Nasal cavity respiratory epithelium epithelial cell of viscerocranial mucosa (primary cell): ENCODE data around the gene SPRING1. TPM values are rescaled to one million over a fixed set of nuclear protein-coding genes. Genes with fewer than 3 reads are reported as not detected.

Experiments used
- total RNA-seq: library from RNA; depleted of rRNA; stranded (reverse); fragments of >200 nt; gene quantifications from 2 replicates; pipeline ENCODE4 v1.2.3, GENCODE V29; 2014

SPRING1 gene, protein sequence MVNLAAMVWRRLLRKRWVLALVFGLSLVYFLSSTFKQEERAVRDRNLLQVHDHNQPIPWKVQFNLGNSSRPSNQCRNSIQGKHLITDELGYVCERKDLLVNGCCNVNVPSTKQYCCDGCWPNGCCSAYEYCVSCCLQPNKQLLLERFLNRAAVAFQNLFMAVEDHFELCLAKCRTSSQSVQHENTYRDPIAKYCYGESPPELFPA
- total RNA-seq: 31.1 and 36.7 TPM in 2 replicates

DNA sequence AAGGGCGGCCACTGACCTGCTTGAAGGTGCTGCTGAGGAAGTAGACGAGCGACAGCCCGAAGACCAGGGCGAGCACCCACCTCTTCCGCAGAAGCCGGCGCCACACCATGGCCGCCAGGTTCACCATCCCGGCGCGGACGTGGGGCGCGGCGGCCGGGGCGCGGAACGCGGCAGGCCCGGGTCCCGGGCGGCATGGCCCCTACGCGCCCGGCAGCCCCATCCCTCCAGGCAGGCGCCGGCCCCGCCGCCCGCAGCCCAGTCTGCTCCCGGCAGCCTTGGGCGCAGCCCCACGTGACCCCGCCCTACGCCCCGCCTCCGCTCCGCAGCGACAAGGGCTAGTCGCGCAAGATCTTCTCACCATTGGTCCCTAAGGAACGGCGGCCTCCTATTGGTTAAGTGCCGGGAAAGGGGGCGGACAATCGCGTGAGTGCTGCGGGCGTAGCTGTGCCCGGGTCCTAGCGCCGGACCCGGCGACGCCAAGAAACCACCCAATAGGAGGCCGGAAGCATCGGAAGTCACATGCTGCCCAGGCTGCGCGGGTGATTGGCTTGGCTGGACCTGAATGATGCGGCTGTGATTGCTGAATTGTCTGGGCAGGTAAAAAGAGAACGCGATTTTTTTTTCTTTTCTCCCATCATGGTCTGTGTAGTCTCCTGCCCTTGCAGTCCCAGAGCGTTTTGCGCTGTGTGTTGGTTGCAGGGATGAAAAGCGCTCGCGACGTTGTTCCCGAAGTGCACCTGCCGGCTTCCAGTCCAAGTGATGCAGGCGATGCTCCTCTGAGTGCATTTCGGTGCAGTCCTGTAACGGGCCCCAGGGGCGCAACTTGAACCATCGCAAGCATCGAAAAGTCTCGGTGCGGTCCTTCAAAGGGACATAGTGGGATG, at the start of gene SPRING1, which contains the start of gene RNFT2:
SPRING1 (minus strand) TSS at position 296 of the 884 bp plus-strand sequence; CDS start at position 127, 169 bp downstream.
RNFT2 (plus strand) TSS at position 542 of the 884 bp plus-strand sequence. CDS start 2,183 bp downstream, outside the sequence.

Other genes with a start within 250 kb of the SPRING1 start
- gene MAP1LC3B2, start 178.7 kb downstream of the SPRING1 start, total RNA-seq: 1.4 and 3.0 TPM in 2 replicates
- gene RNFT2, start 246 bp upstream of the SPRING1 start, total RNA-seq: 0.28 and 0.34 TPM in 2 replicates
- gene HRK, start 143.4 kb upstream of the SPRING1 start, total RNA-seq: under 0.01 TPM in 1 of 2 replicates, not detected in the other
- 7.2 and 13.0 TPM in 2 replicates for gene FBXW8, start 172.9 kb upstream of the SPRING1 start, total RNA-seq